ENCODE data around the gene PARD3.

PARD3 gene

GRCh38 chr10:34094961-34095360 lies 720.1 kb downstream of the PARD3 start:
- TF ChIP-seq CTCF (IDR thresholded peaks at IDR 0.05; ENCODE audit: low read depth, low read length, poor library complexity, severe bottlenecking) (no peak), EZH2phosphoT487 (IDR thresholded peaks at IDR 0.05; ENCODE audit: borderline replicate concordance, low read length) (no peak)
- no peaks in the 10 kb centered on the region for H3K79me2 ChIP-seq (ENCODE audit: control insufficient read depth, low read length)
- H3K9me3 ChIP-seq (ENCODE audit: control insufficient read depth, insufficient read depth, low read length) = peaks cover 6% of the 10 kb centered on the region; the same call in 1 of the 2 replicates
- H3K9me2 ChIP-seq (replicated peaks; ENCODE audit: control insufficient read depth, low read length) = no peaks in the 10 kb centered on the region
- no peaks in the 10 kb centered on the region for H3K36me3 ChIP-seq (ENCODE audit: control insufficient read depth, low read length)
- H3F3A ChIP-seq (ENCODE audit: control insufficient read depth, insufficient read depth) = no peaks in the 10 kb centered on the region
- no peak overlapping the region for H3K4me2 ChIP-seq (ENCODE audit: low read length)
- no peaks in the 10 kb centered on the region for H3K27me3 ChIP-seq (ENCODE audit: control insufficient read depth, low read length)
- H3K27ac ChIP-seq (ENCODE audit: low read depth, low read length) = no peak overlapping the region
- H3K4me1 ChIP-seq (ENCODE audit: control insufficient read depth, low read length) = no peaks in the 10 kb centered on the region
- H4K20me1 ChIP-seq (ENCODE audit: control insufficient read depth, insufficient read depth, low read depth, low read length) = no peaks in the 10 kb centered on the region
- H3K4me3 ChIP-seq (ENCODE audit: low read length) = no peak overlapping the region

- peaks cover 6% of the 10 kb centered on the region; the same call in 1 of the 2 replicates for H3K9me3 ChIP-seq (ENCODE audit: control insufficient read depth, insufficient read depth, low read length)
- H3K27ac ChIP-seq (ENCODE audit: low read depth, low read length) = no peak overlapping the region
- no peaks in the 10 kb centered on the region for H3F3A ChIP-seq (ENCODE audit: control insufficient read depth, insufficient read depth)
- H3K27me3 ChIP-seq (ENCODE audit: control insufficient read depth, low read length) = no peaks in the 10 kb centered on the region
- no peaks in the 10 kb centered on the region for H3K4me1 ChIP-seq (ENCODE audit: control insufficient read depth, low read length)
- no peaks in the 10 kb centered on the region for H4K20me1 ChIP-seq (ENCODE audit: control insufficient read depth, insufficient read depth, low read depth, low read length)
- H3K79me2 ChIP-seq (ENCODE audit: control insufficient read depth, low read length) = no peaks in the 10 kb centered on the region
- H3K9me2 ChIP-seq (replicated peaks; ENCODE audit: control insufficient read depth, low read length) = no peaks in the 10 kb centered on the region
- no peak for TF ChIP-seq CTCF (IDR thresholded peaks at IDR 0.05; ENCODE audit: low read depth, low read length, poor library complexity, severe bottlenecking)
- no peak for TF ChIP-seq EZH2phosphoT487 (IDR thresholded peaks at IDR 0.05; ENCODE audit: borderline replicate concordance, low read length)
- H3K4me2 ChIP-seq (ENCODE audit: low read length) = no peak overlapping the region
- H3K4me3 ChIP-seq (ENCODE audit: low read length) = no peak overlapping the region
- no peaks in the 10 kb centered on the region for H3K36me3 ChIP-seq (ENCODE audit: control insufficient read depth, low read length)
These were observed 720.9 kb downstream of the PARD3 start for GRCh38 chr10:34094146-34094696.

GRCh38 chr10:34092891-34093290 lies 722.2 kb downstream of the PARD3 start:
- Histone ChIP-seq H3K4me1 (ENCODE audit: control insufficient read depth, low read length) (no peaks in the 10 kb centered on the region), H3K27ac (ENCODE audit: low read depth, low read length) (no peak overlapping the region), H3K4me3 (ENCODE audit: low read length) (no peak overlapping the region), H3F3A (ENCODE audit: control insufficient read depth, insufficient read depth) (no peaks in the 10 kb centered on the region), H3K27me3 (ENCODE audit: control insufficient read depth, low read length) (no peaks in the 10 kb centered on the region), H3K79me2 (ENCODE audit: control insufficient read depth, low read length) (no peaks in the 10 kb centered on the region), H3K9me2 (replicated peaks; ENCODE audit: control insufficient read depth, low read length) (no peaks in the 10 kb centered on the region), H3K36me3 (ENCODE audit: control insufficient read depth, low read length) (no peaks in the 10 kb centered on the region), H4K20me1 (ENCODE audit: control insufficient read depth, insufficient read depth, low read depth, low read length) (no peaks in the 10 kb centered on the region), H3K4me2 (ENCODE audit: low read length) (no peak overlapping the region), H3K9me3 (ENCODE audit: control insufficient read depth, insufficient read depth, low read length) (peaks cover 6% of the 10 kb centered on the region; the same call in 1 of the 2 replicates)
- TF ChIP-seq CTCF (IDR thresholded peaks at IDR 0.05; ENCODE audit: low read depth, low read length, poor library complexity, severe bottlenecking) (no peak), EZH2phosphoT487 (IDR thresholded peaks at IDR 0.05; ENCODE audit: borderline replicate concordance, low read length) (no peak)
